HL-60 (cell line): ENCODE data around the gene FUBP1.

Experiments
- DNase-seq, 2 experiments: peaks; one replicate each; pipeline ENCODE4 v3.0.0-alpha.2; 2010 to 2020; ENCODE audit warnings: low read depth in 1 of 2, low spot score in 1 of 2
- H3K27ac ChIP-seq: fragments of 250-450 bp; sonication (Bioruptor Pico); replicated peaks from 2 replicates; pipeline ENCODE4 v1.5.1; 2020; ENCODE audit warnings: mild to moderate bottlenecking, moderate library complexity
- H3K27me3 ChIP-seq: fragments of 250-450 bp; sonication (Bioruptor Pico); 2 replicates; pipeline ENCODE4 v1.5.1; 2021; ENCODE audit warnings: mild to moderate bottlenecking, moderate library complexity; ENCODE audit not compliant: insufficient read depth, poor library complexity, severe bottlenecking
- H3K4me3 ChIP-seq: replicated peaks from 2 replicates; pipeline ENCODE4 v1.5.1; 2011; ENCODE audit warnings: mild to moderate bottlenecking, control low read depth, low read length; ENCODE audit not compliant: insufficient read depth
- CTCF ChIP-seq: IDR thresholded peaks from one replicate; pipeline ENCODE4 v1.5.1; 2011; ENCODE audit warnings: low read length, control low read depth, inconsistent platforms; ENCODE audit not compliant: insufficient read depth
- GABPA ChIP-seq: IDR thresholded peaks from 2 replicates; pipeline ENCODE4 v1.6.1; 2012; ENCODE audit warnings: low read depth
- POLR2AphosphoS5 ChIP-seq: IDR thresholded peaks from 2 replicates; pipeline ENCODE4 v1.6.1; 2012; ENCODE audit warnings: low read depth
- REST ChIP-seq: IDR thresholded peaks from 2 replicates; pipeline ENCODE4 v1.6.1; 2012; ENCODE audit warnings: low read depth; ENCODE audit not compliant: insufficient replicate concordance
- SPI1 ChIP-seq: IDR thresholded peaks from 2 replicates; pipeline ENCODE4 v1.6.1; 2012; ENCODE audit warnings: low read depth, mild to moderate bottlenecking, borderline replicate concordance

FUBP1 gene

GRCh38 chr1:78005755-78006154 is 26.9 kb upstream of the FUBP1 start:
- peak in 1 of 2 experiments; percentile 16 for DNase-seq
- Histone ChIP-seq H3K4me3 (peak overlapping the region; percentile 31), H3K27ac (peak overlapping the region; percentile 99), H3K27me3 (no peaks in the 10 kb centered on the region)
- TF ChIP-seq SPI1 (no peak), CTCF (no peak), POLR2AphosphoS5 (no peak), GABPA (no peak), REST (no peak)

GRCh38 chr1:78005448-78005722 is 26.5 kb upstream of the FUBP1 start:
- TF ChIP-seq REST (no peak), CTCF (no peak), SPI1 (no peak), GABPA (no peak), POLR2AphosphoS5 (no peak)
- Histone ChIP-seq H3K4me3 (peak overlapping the region; percentile 31), H3K27me3 (no peaks in the 10 kb centered on the region), H3K27ac (peak overlapping the region; percentile 99)
- no peak for DNase-seq

- H3K27me3 ChIP-seq = no peaks in the 10 kb centered on the region
- peak within 1 kb of the TSS; percentile 31 for H3K4me3 ChIP-seq
- peak within 1 kb of the TSS; percentile 99 for H3K27ac ChIP-seq
- TF ChIP-seq REST (no peak), GABPA (no peak), CTCF (no peak), SPI1 (no peak), POLR2AphosphoS5 (peak; percentile 10; the same call in 1 of the 2 replicates)
- peak; percentile 90 to 91 for DNase-seq
Observed at GRCh38 chr1:78004719-78005447, 26.0 kb upstream of the FUBP1 start, which contains the start of gene DNAJB4. DNAJB4 (plus strand) TSS chr1:78004939; CDS start chr1:78005111, 172 bp downstream.
